ENCODE results near the gene TTLL10. TPM values are rescaled to one million over a fixed set of nuclear protein-coding genes. Genes with fewer than 3 reads are reported as not detected.
"Not testable (repeated sequence)": the region's sequence is repeated elsewhere in the genome, so short reads cannot be mapped to it uniquely, and the experiment has no call there.

TTLL10 gene
- total and polyA plus RNA-seq, 4 experiments from 2014 or later, result 0.27 to 0.45 TPM; not detected in 2

DNA sequence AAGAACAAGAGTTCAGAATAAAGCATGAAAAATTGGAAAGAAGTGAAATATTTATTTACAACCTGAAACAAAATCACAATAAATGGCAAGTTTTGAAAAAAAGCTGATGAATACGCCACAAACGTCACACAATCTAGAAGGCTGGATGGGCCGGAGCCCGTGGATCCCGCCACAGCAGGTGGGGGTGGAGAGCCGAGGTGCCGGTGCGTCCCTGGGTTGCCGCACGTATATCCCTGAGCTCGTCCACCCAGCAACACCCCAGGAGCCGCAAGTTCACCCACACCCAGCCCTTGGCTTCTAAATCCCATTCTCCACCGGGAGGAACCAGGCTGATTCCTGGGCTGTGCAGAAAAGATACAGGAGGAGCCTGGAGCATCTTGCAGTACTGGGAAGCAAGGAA lies 25.6 kb upstream of the TTLL10 start:
- Histone ChIP-seq H3K36me3 (ENCODE audit: insufficient read depth, low read length) (no peaks in the 10 kb centered on the region), H3K9me3 (ENCODE audit: control insufficient read depth in 1 of 2, low read length in 2 of 2) (peaks cover 0 to under 1% of the 10 kb centered on the region in 2 donors), H3K27ac (ENCODE audit: low read depth, low read length) (no peak overlapping the region), H3K4me1 (ENCODE audit: insufficient read depth, low read length) (peaks cover 19% of the 10 kb centered on the region), H3K27me3 (ENCODE audit: insufficient read depth, low read length) (no peaks in the 10 kb centered on the region), H3K4me3 (ENCODE audit: low read length in 2 of 2) (no peak overlapping the region)
- Mint-ChIP-seq H3K27me3 (no peaks in the 10 kb centered on the region), H3K4me3 (no peak overlapping the region), H3K27ac (peak overlapping the region in 1 of 7 donors; percentile 55), H3K9me3 (peaks cover 3 to 10% (median 8%) of the 10 kb centered on the region in 8 donors), H3K36me3 (no peaks in the 10 kb centered on the region), H3K4me1 (peaks cover 5 to 14% (median 10%) of the 10 kb centered on the region in 4 donors)
- CTCF ChIA-PET (ENCODE audit: partially characterized antibody), result no interaction called here
- intact Hi-C loops (cut with micrococcal nuclease), result no loop called here
- no peak for DNase-seq
- POLR2A ChIA-PET (ENCODE audit: partially characterized antibody), result no interaction called here

GRCh38 chr1:1148569-1148968 lies 25.1 kb upstream of the TTLL10 start:
- H3K4me3 ChIP-seq (ENCODE audit: low read length in 2 of 2), result no peak overlapping the region
- intact Hi-C loops (cut with micrococcal nuclease), result no loop called here
- H3K27me3 ChIP-seq (ENCODE audit: insufficient read depth, low read length), result no peaks in the 10 kb centered on the region
- peaks cover 16% of the 10 kb centered on the region for H3K4me1 ChIP-seq (ENCODE audit: insufficient read depth, low read length)
- H3K36me3 ChIP-seq (ENCODE audit: insufficient read depth, low read length), result no peaks in the 10 kb centered on the region
- POLR2A ChIA-PET (ENCODE audit: partially characterized antibody), result no interaction called here
- no peak overlapping the region for H3K27ac ChIP-seq (ENCODE audit: low read depth, low read length)
- H3K36me3 Mint-ChIP-seq, result no peaks in the 10 kb centered on the region
- H3K4me3 Mint-ChIP-seq, result no peak overlapping the region
- peaks cover 0 to 5% of the 10 kb centered on the region in 2 donors for H3K9me3 ChIP-seq (ENCODE audit: control insufficient read depth in 1 of 2, low read length in 2 of 2)
- peak overlapping the region in 1 of 7 donors; percentile 55 for H3K27ac Mint-ChIP-seq
- DNase-seq, result no peak
- CTCF ChIA-PET (ENCODE audit: partially characterized antibody), result no interaction called here
- no peaks in the 10 kb centered on the region for H3K27me3 Mint-ChIP-seq
- H3K4me1 Mint-ChIP-seq, result peaks cover 5 to 17% (median 10%) of the 10 kb centered on the region in 4 donors
- H3K9me3 Mint-ChIP-seq, result peaks cover 5 to 15% (median 12%) of the 10 kb centered on the region in 8 donors

- POLR2A ChIA-PET (ENCODE audit: partially characterized antibody), result no interaction called here
- CTCF ChIA-PET (ENCODE audit: partially characterized antibody), result no interaction called here
- peaks cover 8% of the 10 kb centered on the region for H3K4me1 ChIP-seq (ENCODE audit: insufficient read depth, low read length)
- H3K27ac Mint-ChIP-seq, result no peak overlapping the region
- H3K36me3 ChIP-seq (ENCODE audit: insufficient read depth, low read length), result no peaks in the 10 kb centered on the region
- intact Hi-C loops (cut with micrococcal nuclease), result no loop called here
- H3K36me3 Mint-ChIP-seq, result no peaks in the 10 kb centered on the region
- no peaks in the 10 kb centered on the region for H3K27me3 ChIP-seq (ENCODE audit: insufficient read depth, low read length)
- no peak for DNase-seq
- H3K4me3 Mint-ChIP-seq, result no peak overlapping the region
- H3K9me3 ChIP-seq (ENCODE audit: control insufficient read depth in 1 of 2, low read length in 2 of 2), result peaks cover 0 to 5% of the 10 kb centered on the region in 2 donors
- H3K27me3 Mint-ChIP-seq, result no peaks in the 10 kb centered on the region
- H3K9me3 Mint-ChIP-seq, result peaks cover 5 to 22% (median 17%) of the 10 kb centered on the region in 8 donors
- H3K4me1 Mint-ChIP-seq, result peaks cover 0 to 9% (median 6%) of the 10 kb centered on the region in 4 donors
- no peak overlapping the region for H3K4me3 ChIP-seq (ENCODE audit: low read length in 2 of 2)
- no peak overlapping the region for H3K27ac ChIP-seq (ENCODE audit: low read depth, low read length)
Observed at GRCh38 chr1:1149416-1149815, 24.3 kb upstream of the TTLL10 start.

DNA sequence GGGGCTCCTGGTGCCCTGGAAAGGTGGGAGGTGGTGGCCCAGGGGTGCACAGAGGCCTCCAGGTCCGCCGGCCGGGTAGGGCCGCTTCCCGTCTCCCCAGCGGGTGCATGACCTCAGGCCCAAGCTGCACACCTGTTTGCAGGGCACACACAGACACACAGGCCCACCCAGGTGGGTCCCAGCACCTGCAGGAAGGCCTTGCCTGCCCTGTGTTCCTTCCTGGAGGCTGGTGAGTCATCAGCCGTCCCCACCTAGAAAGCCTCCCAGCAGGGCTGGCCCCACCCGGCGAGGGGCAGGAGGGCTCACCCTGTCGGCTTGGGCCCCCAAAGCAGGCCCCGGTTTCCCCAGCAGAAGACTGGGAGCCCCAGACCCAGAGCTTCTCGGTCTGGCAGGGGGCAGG lies 23.6 kb upstream of the TTLL10 start:
- H3K9me3 Mint-ChIP-seq, result peaks cover 5 to 26% (median 18%) of the 10 kb centered on the region in 8 donors
- no peak overlapping the region for H3K4me3 ChIP-seq (ENCODE audit: low read length in 2 of 2)
- H3K27ac Mint-ChIP-seq, result no peak overlapping the region
- no peaks in the 10 kb centered on the region for H3K36me3 Mint-ChIP-seq
- no peak for DNase-seq
- H3K27me3 ChIP-seq (ENCODE audit: insufficient read depth, low read length), result no peaks in the 10 kb centered on the region
- intact Hi-C loops (cut with micrococcal nuclease), result no loop called here
- POLR2A ChIA-PET (ENCODE audit: partially characterized antibody), result no interaction called here
- H3K4me1 Mint-ChIP-seq, result peaks cover 0 to 9% (median 6%) of the 10 kb centered on the region in 4 donors
- H3K36me3 ChIP-seq (ENCODE audit: insufficient read depth, low read length), result no peaks in the 10 kb centered on the region
- no peak overlapping the region for H3K27ac ChIP-seq (ENCODE audit: low read depth, low read length)
- H3K9me3 ChIP-seq (ENCODE audit: control insufficient read depth in 1 of 2, low read length in 2 of 2), result peaks cover 0 to 5% of the 10 kb centered on the region in 2 donors
- H3K27me3 Mint-ChIP-seq, result no peaks in the 10 kb centered on the region
- H3K4me3 Mint-ChIP-seq, result no peak overlapping the region
- peaks cover 1% of the 10 kb centered on the region for H3K4me1 ChIP-seq (ENCODE audit: insufficient read depth, low read length)
- CTCF ChIA-PET (ENCODE audit: partially characterized antibody), result no interaction called here

- H3K27ac Mint-ChIP-seq, result no peak overlapping the region
- Histone ChIP-seq H3K4me3 (ENCODE audit: low read length in 2 of 2) (no peak overlapping the region), H3K36me3 (ENCODE audit: insufficient read depth, low read length) (no peaks in the 10 kb centered on the region), H3K27me3 (ENCODE audit: insufficient read depth, low read length) (no peaks in the 10 kb centered on the region), H3K9me3 (ENCODE audit: control insufficient read depth in 1 of 2, low read length in 2 of 2) (peaks cover 0 to 5% of the 10 kb centered on the region in 2 donors), H3K4me1 (ENCODE audit: insufficient read depth, low read length) (no peaks in the 10 kb centered on the region), H3K27ac (ENCODE audit: low read depth, low read length) (no peak overlapping the region)
- H3K27me3 Mint-ChIP-seq, result no peaks in the 10 kb centered on the region
- DNase-seq, result no peak
- H3K36me3 Mint-ChIP-seq, result no peaks in the 10 kb centered on the region
- POLR2A ChIA-PET (ENCODE audit: partially characterized antibody), result no interaction called here
- H3K9me3 Mint-ChIP-seq, result peaks cover 5 to 34% (median 20%) of the 10 kb centered on the region in 8 donors
- intact Hi-C loops (cut with micrococcal nuclease), result no loop called here
- no peak overlapping the region for H3K4me3 Mint-ChIP-seq
- CTCF ChIA-PET (ENCODE audit: partially characterized antibody), result interaction anchor here (1.8 kb wide), 1 partner anchor 29 kb away, joined by 6 read pairs; no protein-coding TSS in a partner anchor
- H3K4me1 Mint-ChIP-seq, result peaks cover 0 to 9% (median 5%) of the 10 kb centered on the region in 4 donors
Observed at GRCh38 chr1:1151306-1151705, 22.4 kb upstream of the TTLL10 start.

- H3K27me3 ChIP-seq (ENCODE audit: insufficient read depth, low read length); H3K36me3 Mint-ChIP-seq; H3K4me1 ChIP-seq (ENCODE audit: insufficient read depth, low read length); H3K4me3 Mint-ChIP-seq; intact Hi-C loops (cut with micrococcal nuclease); H3K27me3 Mint-ChIP-seq; H3K36me3 ChIP-seq (ENCODE audit: insufficient read depth, low read length); H3K9me3 ChIP-seq (ENCODE audit: control insufficient read depth in 1 of 2, low read length in 2 of 2); H3K4me3 ChIP-seq (ENCODE audit: low read length in 2 of 2); H3K27ac ChIP-seq (ENCODE audit: low read depth, low read length): not testable (repeated sequence)
- H3K9me3 Mint-ChIP-seq, result peaks cover 5 to 34% (median 20%) of the 10 kb centered on the region in 8 donors
- ChIA-PET CTCF (ENCODE audit: partially characterized antibody) (interaction anchor here (0.5 to 1.8 kb wide), 2 partner anchors 31 to 277 kb away, joined by 3 to 6 read pairs; no protein-coding TSS in a partner anchor), POLR2A (ENCODE audit: partially characterized antibody) (interaction anchor here (1.3 kb wide), 1 partner anchor 80 kb away, joined by 3 read pairs; the partner anchor contains the start of gene B3GALT6)
- peaks cover 0 to 14% (median 5%) of the 10 kb centered on the region in 4 donors for H3K4me1 Mint-ChIP-seq
- H3K27ac Mint-ChIP-seq, result peak overlapping the region; percentile 50 to 85 (median 74)
- peak in 1 of 5 donors; percentile 16 for DNase-seq
Observed at GRCh38 chr1:1152431-1152830, 21.2 kb upstream of the TTLL10 start.

DNA sequence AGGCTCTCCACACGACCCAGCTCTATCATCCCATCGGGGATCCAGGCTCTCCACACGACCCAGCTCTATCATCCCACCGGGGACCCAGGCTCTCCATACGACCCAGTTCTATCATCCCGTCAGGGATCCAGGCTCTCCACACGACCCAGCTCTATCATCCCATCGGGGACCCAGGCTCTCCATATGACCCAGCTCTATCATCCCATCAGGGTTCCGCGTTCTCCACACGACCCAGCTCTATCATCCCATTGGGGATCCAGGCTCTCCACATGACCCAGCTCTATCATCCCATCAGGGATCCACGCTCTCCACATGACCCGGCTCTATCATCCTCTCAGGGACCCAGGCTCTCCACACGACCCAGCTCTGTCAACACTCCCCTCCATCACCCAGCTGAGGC lies 20.5 kb upstream of the TTLL10 start:
- H3K27me3 ChIP-seq (ENCODE audit: insufficient read depth, low read length); H3K27me3 Mint-ChIP-seq; DNase-seq; H3K4me1 ChIP-seq (ENCODE audit: insufficient read depth, low read length); H3K36me3 Mint-ChIP-seq; H3K4me3 Mint-ChIP-seq; intact Hi-C loops (cut with micrococcal nuclease); H3K27ac ChIP-seq (ENCODE audit: low read depth, low read length); H3K9me3 ChIP-seq (ENCODE audit: control insufficient read depth in 1 of 2, low read length in 2 of 2); H3K4me3 ChIP-seq (ENCODE audit: low read length in 2 of 2); H3K36me3 ChIP-seq (ENCODE audit: insufficient read depth, low read length): not testable (repeated sequence)
- peaks cover 0 to 14% (median 5%) of the 10 kb centered on the region in 4 donors for H3K4me1 Mint-ChIP-seq
- peak overlapping the region; percentile 50 to 89 (median 79) for H3K27ac Mint-ChIP-seq
- ChIA-PET CTCF (ENCODE audit: partially characterized antibody) (interaction anchor here (0.5 to 1.8 kb wide), 2 partner anchors 31 to 276 kb away, joined by 3 to 6 read pairs; no protein-coding TSS in a partner anchor), POLR2A (ENCODE audit: partially characterized antibody) (interaction anchor here (1.3 kb wide), 1 partner anchor 79 kb away, joined by 3 read pairs; the partner anchor contains the start of gene B3GALT6)
- peaks cover 5 to 34% (median 20%) of the 10 kb centered on the region in 8 donors for H3K9me3 Mint-ChIP-seq
